Measurements from ENCODE around the gene ZBTB2.

DNA sequence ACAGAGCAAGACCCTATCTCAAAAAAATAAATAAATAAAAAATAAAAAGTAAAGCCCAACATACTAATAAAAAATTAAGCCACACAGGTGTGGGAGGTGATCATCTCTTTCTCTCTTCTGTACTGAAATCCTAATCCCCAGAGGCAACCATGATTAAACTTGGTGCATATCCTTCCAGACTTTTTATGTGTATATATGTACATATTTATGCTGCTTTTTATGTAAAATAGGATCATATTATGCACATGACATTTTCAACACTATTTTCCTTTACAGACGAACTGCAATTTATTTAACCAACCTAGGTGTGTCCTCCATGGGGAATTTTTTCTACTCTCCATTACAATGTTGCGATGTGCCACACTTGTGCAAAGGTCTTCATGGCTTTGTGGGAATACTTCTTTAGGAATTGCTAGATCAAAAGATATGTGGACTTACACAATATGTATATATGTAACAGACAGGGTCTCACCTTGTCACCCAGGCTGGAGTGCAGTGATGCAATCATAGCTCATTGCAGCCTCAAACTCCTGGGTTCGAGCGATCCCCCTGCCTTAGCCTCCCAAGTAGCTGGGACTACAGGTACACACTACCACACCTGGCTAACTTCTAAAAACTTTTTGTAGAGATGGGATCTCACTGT is 36.9 kb upstream of the ZBTB2 start:
- TF ChIP-seq ZNF274 (IDR thresholded peaks at IDR 0.05; ENCODE audit: low read depth, low read length) (no peak), YY1 (IDR thresholded peaks at IDR 0.05; ENCODE audit: insufficient read depth, insufficient read length) (no peak), SUZ12 (IDR thresholded peaks at IDR 0.05; ENCODE audit: extremely low read depth, insufficient read depth, insufficient read length) (no peak)
